Upper lobe of right lung (tissue), 1 donor: ENCODE measurements around the gene KRTAP10-10. TPM values are rescaled to one million over a fixed set of nuclear protein-coding genes. Genes with fewer than 3 reads are reported as not detected.

Experiments used
- ATAC-seq: fragments of 200-7000 bp; cut with Tn5 transposase; one replicate; pipeline ENCODE4 v1.9.1; 2020; ENCODE audit warnings: mild to moderate bottlenecking, moderate library complexity
- DNase-seq: peaks from one replicate; pipeline ENCODE4 v3.0.0-alpha.2; 2020
- H3K27ac ChIP-seq: fragments of 200-600 bp; one replicate; pipeline ENCODE4 v1.8.0; 2022
- H3K27me3 ChIP-seq: fragments of 200-600 bp; one replicate; pipeline ENCODE4 v1.8.0; 2022; ENCODE audit warnings: mild to moderate bottlenecking
- H3K36me3 ChIP-seq: fragments of 200-600 bp; one replicate; pipeline ENCODE4 v1.8.0; 2022
- H3K4me1 ChIP-seq: fragments of 200-600 bp; one replicate; pipeline ENCODE4 v1.8.0; 2022
- H3K4me3 ChIP-seq: fragments of 200-600 bp; one replicate; pipeline ENCODE4 v1.8.0; 2022; ENCODE audit warnings: mild to moderate bottlenecking
- H3K9me3 ChIP-seq: fragments of 200-600 bp; one replicate; pipeline ENCODE4 v1.8.0; 2022
- intact Hi-C: fragments of 100-400 bp; cut with DNase I; formaldehyde crosslinking; loops from one replicate; pipeline ENCODE4 v1.11.0; 2022
- total RNA-seq: library from RNA; stranded (reverse); fragmentation: NEBNext Ultra II Directional; extraction: Animal tissue kit (Norgen Biotek cat#: 25700); gene quantifications from one replicate; pipeline ENCODE4 v1.2.1, GENCODE V29; 2021
- TF ChIP-seq, protein P1 (sequence below): fragments of 200-600 bp; IDR thresholded peaks from one replicate; pipeline ENCODE4 v1.8.0; 2022; ENCODE audit warnings: antibody characterized with exemption
- donor health status: DM: no; HTN: yes; CAD: no; lungs with severe emphysema.

The KRTAP10-10 gene
- total RNA-seq, 1 donor from 2014 or later, result not detected

DNA sequence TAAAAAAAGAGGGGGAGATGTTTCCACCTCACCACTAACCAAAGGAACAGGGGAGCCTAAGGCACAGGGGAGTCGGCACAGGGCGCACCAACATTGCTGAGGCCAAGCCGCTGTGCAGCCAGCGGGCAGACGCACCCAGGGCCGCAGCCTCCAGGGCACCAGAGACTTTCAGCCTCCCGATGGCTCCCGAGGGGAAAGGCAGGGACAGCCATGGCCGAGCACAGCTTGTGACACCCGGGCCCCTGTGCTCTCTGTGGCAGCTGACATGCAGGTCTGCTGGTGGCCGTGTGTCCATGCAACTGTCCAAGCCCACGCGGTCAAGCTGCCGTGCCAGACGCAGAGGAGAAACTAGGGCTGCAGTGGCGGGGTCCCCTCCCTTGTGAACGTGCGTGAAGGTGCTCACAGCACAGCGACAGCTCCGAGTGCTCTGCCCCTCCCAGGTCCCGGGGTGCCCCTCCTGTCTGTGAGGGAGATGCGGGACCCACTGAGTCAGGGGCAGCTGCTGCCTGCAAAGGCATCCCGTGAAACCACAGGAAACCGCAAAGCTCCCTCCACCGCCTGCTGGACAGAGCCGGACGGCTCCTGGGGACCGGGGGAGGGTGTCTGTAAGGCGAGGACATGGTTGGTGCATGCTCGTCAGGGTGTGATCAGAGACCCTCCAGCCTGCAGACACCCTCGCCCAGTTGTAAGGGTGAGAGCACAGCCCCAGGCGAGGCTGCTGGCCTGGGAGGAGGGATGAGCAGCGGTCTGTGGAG, 11.6 kb downstream of the KRTAP10-10 start:
- Histone ChIP-seq H3K36me3 (no peaks in the 10 kb centered on the region), H3K4me3 (no peak overlapping the region), H3K27ac (no peak overlapping the region), H3K27me3 (no peaks in the 10 kb centered on the region), H3K9me3 (peaks cover 9% of the 10 kb centered on the region), H3K4me1 (no peaks in the 10 kb centered on the region)
- intact Hi-C loops, result no loop called here
- peak; percentile 10 for ATAC-seq
- DNase-seq, result no peak
- TF ChIP-seq, protein P1, sequence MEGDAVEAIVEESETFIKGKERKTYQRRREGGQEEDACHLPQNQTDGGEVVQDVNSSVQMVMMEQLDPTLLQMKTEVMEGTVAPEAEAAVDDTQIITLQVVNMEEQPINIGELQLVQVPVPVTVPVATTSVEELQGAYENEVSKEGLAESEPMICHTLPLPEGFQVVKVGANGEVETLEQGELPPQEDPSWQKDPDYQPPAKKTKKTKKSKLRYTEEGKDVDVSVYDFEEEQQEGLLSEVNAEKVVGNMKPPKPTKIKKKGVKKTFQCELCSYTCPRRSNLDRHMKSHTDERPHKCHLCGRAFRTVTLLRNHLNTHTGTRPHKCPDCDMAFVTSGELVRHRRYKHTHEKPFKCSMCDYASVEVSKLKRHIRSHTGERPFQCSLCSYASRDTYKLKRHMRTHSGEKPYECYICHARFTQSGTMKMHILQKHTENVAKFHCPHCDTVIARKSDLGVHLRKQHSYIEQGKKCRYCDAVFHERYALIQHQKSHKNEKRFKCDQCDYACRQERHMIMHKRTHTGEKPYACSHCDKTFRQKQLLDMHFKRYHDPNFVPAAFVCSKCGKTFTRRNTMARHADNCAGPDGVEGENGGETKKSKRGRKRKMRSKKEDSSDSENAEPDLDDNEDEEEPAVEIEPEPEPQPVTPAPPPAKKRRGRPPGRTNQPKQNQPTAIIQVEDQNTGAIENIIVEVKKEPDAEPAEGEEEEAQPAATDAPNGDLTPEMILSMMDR, result no peak

DNA sequence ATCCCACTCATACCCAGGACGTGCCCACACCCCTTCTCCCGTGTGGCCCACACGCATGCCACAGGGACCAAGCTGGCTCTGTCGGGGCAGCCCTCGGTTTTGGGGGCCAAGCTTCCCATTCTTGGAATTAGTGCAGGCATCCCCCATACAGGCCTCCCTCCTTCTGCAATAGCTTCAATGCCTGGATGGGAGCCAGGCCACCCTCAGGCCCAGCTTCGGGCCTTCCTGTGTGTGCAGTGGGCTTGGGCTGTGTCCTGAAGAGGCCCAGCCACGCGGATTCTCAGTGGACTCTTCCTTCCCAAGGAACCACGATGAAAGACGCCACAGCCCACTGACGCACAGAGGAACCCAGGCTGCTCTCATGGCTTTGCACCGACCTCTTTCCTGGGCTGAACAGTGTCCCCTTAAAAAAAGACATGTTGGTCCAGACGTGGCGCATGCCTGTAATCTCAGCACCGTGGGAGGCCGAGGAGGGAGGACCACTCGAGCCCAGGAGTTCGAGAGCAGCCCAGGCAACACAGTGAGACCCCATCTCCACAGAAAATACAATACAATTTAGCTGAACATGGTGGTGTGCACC, 12.5 kb downstream of the KRTAP10-10 start:
- H3K4me1 ChIP-seq, result no peaks in the 10 kb centered on the region
- H3K9me3 ChIP-seq, result peaks cover 6% of the 10 kb centered on the region
- intact Hi-C loops, result no loop called here
- no peaks in the 10 kb centered on the region for H3K36me3 ChIP-seq
- H3K27ac ChIP-seq, result no peak overlapping the region
- ATAC-seq, result no peak
- DNase-seq, result no peak
- TF ChIP-seq, protein P1, result no peak
- no peaks in the 10 kb centered on the region for H3K27me3 ChIP-seq
- H3K4me3 ChIP-seq, result no peak overlapping the region

DNA sequence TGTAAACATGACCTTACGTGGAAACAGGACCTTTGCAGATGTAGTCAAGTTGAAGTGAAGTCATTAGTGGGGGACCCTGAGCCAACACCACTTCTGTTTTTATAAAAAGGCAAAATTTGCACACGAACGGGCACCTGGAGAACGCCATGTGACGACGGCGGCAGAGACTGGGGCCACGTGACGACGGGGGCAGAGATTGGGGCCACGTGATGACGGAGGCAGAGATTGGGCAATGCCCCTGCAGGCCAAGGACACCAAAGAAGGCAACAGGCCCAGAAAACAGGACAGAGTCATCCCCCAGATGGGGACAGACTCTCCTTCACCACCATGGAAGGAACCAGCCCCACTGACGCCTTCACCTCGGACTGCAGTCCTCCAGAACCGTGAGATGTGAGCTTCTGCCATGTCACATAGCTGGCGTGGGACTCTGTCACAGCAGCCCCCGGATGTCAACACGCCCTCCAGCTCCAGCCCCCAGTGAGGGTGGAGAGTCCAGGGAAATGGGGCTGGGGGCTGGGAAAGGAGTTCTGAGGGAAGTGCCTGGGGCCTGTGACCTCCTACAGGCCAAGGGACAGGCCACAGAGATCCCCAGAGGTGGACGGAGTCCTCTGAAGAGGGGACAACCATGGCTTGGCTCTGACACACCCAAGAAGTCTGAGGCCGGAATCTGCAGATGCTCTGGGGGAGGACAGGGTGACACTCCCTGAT, 13.3 kb downstream of the KRTAP10-10 start:
- H3K36me3 ChIP-seq, result no peaks in the 10 kb centered on the region
- ATAC-seq (no peak), DNase-seq (no peak)
- H3K4me3 ChIP-seq, result no peak overlapping the region
- TF ChIP-seq, protein P1, result no peak
- H3K27me3 ChIP-seq, result no peaks in the 10 kb centered on the region
- intact Hi-C loops, result no loop called here
- H3K4me1 ChIP-seq, result no peaks in the 10 kb centered on the region
- no peaks in the 10 kb centered on the region for H3K9me3 ChIP-seq
- no peak overlapping the region for H3K27ac ChIP-seq

DNA sequence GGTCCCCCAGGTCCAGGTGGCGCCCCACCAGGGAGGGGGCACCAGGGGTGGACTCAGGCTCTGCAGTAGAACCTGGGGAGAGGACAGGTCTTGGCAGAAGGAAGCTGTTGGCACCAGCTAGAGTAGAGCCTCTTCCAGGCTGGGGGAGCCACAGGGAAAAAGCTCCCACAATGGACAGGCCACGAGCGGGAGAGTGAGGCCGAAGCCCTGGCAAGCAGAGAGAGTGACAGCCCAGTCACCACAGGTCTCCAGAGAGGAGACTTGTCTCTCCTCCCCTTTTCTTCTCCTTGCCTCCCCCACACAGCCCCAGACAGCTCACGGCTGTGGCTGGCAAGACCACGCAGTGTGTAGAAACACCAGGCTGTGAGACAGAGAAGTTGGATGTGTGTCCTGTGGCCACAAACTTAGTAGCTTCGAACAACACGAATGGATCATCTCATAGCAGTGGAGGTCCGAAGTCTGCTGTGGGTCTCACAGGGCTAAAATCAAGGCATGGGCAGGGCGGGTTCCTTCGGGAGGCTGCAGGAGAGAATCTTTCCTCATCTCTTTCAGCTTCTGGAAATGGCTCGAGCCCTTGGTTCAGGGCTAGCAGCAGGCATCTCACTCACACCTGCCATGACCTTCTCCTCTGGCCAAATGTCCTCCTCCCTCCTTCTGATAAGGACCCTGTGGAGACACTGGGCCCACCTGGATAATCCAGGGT, 14.0 kb downstream of the KRTAP10-10 start:
- peaks cover 2% of the 10 kb centered on the region for H3K9me3 ChIP-seq
- TF ChIP-seq, protein P1, result no peak
- no peaks in the 10 kb centered on the region for H3K4me1 ChIP-seq
- intact Hi-C loops, result no loop called here
- no peaks in the 10 kb centered on the region for H3K36me3 ChIP-seq
- no peaks in the 10 kb centered on the region for H3K27me3 ChIP-seq
- ATAC-seq, result no peak
- DNase-seq, result no peak
- H3K27ac ChIP-seq, result no peak overlapping the region
- H3K4me3 ChIP-seq, result no peak overlapping the region

DNA sequence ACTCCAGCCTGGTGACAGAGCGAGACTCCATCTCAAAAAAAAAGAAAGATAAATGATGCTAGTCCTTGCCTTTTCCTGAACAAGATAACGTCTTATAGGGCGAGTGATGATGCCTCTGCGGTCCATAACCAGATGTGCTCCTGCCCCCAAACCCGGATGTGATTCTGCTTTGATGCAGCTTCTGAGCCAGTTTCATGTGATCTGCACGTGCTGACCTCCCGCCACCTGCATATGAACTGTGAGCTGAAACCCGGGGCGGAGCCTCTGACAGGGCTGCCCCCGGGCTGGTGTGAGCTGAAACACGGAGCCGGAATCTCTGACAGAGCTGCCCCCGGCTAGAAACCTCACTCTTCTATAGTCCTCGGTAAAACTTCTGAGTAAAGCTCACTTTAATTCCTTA, 16.0 kb downstream of the KRTAP10-10 start:
- Histone ChIP-seq H3K36me3 (no peaks in the 10 kb centered on the region), H3K4me1 (no peaks in the 10 kb centered on the region), H3K27ac (no peak overlapping the region), H3K9me3 (peaks cover 5% of the 10 kb centered on the region), H3K4me3 (no peak overlapping the region), H3K27me3 (no peaks in the 10 kb centered on the region)
- TF ChIP-seq, protein P1, result no peak
- DNase-seq (no peak), ATAC-seq (no peak)
- intact Hi-C loops, result no loop called here
